CD4-positive, alpha-beta T cell treated with Interleukin-10 for 1 hour (primary cell): ENCODE data around the gene JAKMIP1.
"Not testable (repeated sequence)": the region's sequence is repeated elsewhere in the genome, so short reads cannot be mapped to it uniquely, and the experiment has no call there.

Experiments used
- DNase-seq: peaks from one replicate; pipeline ENCODE4 v3.0.0-alpha.2; 2020

JAKMIP1 gene

GRCh38 chr4:6141021-6141420 lies 59.3 kb downstream of the JAKMIP1 start:
- DNase-seq, result not testable (repeated sequence)

GRCh38 chr4:6137747-6138135 lies 62.6 kb downstream of the JAKMIP1 start:
- DNase-seq, result no peak

DNA sequence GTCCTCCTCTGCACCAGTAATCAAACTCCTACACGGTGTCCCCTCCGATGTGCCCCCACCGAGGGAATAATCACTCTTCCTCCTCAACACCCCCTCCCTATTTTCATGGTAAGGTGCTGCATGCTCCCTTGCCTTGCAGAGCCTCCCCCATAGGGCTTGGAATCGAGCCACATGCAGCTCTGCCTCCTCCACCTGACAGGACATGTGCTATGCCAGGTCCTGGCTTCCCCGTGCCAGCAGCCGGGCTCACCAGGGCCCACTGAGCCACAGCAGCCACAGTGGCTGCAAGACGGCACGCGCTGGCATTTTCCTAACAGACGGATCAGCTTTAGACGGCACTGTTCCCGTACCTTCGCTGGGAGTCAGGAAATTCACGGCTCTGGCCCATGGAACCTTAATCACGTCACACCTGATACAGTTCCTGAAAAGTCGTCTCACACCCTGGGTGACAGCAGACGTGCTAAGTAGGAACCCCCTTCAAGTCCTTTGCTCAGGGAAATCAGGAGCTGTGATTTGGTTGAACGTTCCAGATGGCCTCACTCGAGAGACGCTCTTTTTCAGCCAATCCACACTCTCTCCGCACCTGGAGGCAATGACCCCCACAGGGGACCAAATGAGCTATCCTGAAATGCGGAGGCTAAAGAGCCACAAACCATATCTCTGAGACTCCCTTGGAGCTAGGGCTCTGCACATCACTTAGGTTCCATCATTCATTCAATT lies 63.2 kb downstream of the JAKMIP1 start:
- DNase-seq, result no peak

DNA sequence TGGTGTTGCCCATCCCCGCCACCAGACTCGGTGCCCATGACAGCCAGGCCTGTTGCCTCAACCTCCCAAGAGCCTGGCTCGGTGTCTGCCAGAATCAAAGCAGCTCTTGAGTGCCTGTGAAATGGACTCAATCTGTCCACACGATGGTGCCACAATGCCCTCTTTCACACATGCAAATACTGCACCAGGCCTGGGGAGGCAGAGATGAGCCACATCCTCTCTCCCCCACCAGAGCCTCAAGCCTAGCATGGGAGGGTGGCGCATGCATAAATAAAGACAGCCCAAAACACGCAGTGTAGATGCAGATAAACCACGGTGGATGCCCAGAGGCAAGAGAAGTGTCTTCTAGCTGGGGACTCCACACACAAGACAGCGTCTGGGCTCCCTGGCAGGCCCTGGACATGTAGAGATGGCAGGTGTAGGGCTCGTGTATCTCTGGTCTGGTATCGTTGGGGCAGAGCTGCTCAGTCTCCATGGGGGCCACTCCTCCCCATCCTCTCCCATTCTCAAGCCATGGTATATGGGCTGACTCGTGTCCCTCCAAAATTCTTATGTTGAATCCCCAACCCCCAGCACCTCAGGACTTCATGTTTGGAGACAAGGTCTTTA lies 65.6 kb downstream of the JAKMIP1 start:
- peak; percentile 75 for DNase-seq

DNA sequence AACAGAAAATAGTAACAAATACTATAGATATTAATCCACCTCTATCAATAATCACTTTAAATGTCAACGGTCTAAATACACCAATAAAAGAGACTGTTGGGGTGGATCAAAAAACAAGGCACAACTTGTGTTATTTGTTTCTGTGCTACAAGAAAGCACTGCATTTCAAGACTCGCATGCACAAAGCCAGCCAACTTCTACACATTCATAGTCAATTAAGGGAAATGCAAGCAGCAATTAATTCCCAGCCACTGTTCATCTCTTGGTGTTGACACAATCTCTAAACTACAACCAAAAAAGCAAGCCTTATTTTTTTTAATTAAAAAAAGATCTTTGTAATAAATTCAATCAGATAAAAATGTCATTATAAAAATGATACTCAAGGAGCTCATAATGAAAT lies 67.6 kb downstream of the JAKMIP1 start:
- DNase-seq, result no peak

GRCh38 chr4:6128221-6128850 lies 72.0 kb downstream of the JAKMIP1 start:
- DNase-seq, result no peak

DNA sequence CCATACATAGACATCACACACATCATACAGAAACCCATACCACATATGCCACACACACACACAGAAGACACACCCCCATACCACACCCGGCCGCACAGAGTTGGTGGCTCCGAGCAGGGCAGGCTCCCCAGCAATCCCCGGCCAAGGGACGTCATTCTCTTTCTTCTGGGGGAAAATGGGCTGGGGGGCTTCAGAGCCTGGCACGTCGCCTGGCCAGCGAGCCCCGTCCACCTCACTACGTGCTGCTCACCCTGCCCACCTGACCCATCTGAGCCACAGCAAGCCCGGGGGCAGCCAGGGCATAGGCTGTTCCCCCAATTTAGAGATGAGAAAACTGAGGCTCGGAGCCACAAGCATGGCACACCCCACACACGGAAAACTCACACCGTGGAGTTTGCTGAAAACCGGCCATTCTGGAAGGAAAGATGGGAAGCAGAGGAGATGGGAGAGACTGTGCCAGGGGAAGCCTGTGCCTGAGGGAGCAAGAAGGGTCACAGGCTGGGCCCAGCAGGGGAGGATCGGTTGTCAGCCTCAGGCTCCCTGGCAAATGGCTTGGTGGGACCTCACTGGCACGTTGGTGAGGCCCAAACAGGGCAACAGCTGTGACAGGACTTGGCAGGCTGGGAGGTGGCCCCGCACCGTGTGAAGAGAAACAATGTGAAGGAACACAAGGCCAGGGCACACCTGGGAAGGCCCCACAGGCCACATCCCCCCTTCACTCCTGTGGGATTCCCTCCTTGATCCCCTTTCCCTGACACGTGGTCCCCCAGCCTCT lies 73.2 kb downstream of the JAKMIP1 start:
- no peak for DNase-seq

DNA sequence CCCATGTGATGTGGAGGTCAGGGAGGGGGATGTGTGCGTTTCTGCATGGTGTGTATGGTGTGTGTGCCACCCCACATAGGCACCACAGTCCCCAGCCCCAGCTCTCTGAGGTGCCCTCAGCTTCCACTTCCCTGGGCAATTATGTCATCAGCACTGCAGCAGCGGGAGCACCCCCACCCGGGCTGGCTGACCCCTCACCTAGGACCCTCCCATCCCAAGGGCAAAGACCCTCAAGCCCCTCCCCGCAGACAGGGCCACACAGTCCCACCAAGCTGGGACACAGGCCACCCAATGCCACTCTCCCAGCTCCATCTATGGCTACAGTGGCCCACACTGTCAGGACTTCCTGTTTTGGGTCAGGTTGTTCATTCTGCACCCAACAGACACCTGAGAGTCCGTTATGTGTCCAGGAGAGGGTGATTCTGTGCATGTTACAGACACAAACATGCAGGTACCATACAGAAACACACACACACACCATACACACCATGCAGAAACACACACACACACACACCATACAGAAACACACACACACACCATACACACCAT lies 75.2 kb downstream of the JAKMIP1 start:
- no peak for DNase-seq

GRCh38 chr4:6124386-6125102 lies 75.8 kb downstream of the JAKMIP1 start:
- no peak for DNase-seq

DNA sequence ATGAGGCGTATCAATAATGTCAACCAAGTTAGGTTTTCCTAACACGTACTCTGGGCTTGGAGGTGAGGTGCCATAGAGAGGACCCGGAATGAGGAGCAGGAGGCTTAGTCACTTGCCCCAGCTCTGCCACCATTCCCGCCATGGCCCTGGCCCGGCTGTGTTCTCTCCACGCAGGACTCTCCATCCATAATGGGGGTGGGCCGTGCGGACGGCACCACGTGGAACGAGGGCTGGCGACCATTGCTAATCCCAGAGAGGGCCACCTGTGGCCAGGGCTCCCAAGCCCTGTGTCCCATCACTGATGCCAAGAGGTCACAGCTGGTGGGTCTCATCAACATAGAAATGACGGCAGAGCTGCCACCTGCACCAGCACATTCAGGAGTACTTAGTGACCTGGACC lies 76.4 kb downstream of the JAKMIP1 start:
- DNase-seq, result no peak

DNA sequence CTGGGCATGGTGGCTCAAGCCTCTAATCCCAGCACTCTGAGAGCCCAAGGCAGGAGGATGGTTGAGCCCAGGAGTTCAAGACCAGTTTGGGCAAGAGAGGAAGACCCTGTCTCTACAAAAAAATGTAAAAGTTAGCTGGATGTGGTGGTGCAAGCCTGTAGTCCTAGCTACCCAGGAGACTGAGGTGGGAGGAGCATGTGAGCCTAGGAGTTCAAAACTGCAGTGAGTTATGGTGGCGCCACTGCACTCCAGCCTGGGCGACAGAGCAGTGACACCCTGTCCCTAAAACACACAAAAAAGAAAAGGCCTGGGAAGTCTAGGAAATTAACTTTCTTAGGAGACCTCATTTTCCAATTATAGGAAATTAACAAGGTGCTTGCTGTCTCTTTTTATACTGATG lies 76.8 kb downstream of the JAKMIP1 start:
- DNase-seq, result no peak

GRCh38 chr4:6123116-6123515 lies 77.2 kb downstream of the JAKMIP1 start:
- no peak for DNase-seq

DNA sequence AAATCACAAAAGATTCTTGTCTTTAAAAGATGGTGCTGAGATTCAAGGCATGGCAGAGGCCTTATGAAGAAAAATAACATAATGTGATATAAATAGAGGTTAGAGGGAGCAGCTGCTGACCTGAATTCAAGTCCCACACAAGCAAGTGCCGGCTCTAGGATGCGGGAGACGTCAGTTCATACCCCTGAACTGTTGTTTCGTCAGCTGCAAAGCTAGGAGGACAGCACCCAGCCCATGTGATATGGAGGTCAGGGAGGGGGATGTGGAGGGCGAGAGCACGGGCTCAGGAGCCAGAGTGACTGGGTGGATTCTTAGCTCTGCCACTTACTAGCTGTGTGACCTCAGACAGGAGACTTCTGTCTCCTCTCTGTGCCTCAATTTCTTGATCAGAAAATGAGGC lies 77.9 kb downstream of the JAKMIP1 start:
- no peak for DNase-seq

DNA sequence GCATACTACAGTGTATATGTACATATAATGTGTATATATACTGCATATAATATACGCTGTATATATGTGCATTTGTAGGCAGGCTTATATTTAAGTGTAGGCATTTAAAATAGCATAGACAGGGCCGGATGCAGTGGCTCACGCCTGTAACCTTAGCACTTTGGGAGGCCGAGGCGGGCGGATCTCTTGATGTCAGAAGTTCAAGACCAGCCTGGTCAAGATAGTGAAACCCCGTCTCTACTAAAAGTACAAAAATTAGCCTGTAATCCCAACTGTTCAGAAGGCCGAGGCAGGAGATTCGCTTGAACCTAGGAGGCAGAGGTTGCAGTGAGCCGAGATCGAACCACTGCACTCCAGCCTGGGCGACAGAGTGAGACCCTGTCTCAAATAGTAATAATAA lies 78.4 kb downstream of the JAKMIP1 start:
- no peak for DNase-seq

DNA sequence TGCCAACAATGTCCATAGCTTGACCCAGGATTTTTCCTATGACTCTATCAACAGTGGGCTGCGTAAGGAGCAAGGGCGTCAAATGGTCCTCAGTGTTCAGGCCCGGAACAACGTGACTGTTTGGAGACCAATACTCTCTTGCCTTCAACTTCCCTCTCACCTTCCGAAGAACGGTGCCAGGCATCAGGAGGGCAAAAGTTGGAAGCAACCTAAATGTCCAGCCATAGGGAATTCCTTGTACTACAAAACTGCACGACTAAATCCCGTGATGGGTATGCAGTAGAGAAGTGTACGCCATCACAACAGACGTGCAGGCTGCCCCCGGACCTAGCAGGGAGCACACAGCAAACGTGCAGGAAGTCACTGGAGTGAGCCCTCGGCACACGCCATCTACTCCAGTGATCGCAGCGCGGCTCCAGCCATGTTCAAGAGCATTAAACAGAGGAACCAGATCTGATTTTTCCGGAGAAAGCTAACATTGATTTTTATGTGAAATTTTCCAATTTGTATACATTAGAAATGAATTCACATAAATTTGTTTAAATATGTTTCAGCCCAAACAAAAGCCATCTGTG lies 79.0 kb downstream of the JAKMIP1 start:
- DNase-seq, result no peak

GRCh38 chr4:6120361-6120760 lies 80.0 kb downstream of the JAKMIP1 start:
- DNase-seq, result no peak

GRCh38 chr4:6119507-6120020 lies 80.8 kb downstream of the JAKMIP1 start:
- no peak for DNase-seq

DNA sequence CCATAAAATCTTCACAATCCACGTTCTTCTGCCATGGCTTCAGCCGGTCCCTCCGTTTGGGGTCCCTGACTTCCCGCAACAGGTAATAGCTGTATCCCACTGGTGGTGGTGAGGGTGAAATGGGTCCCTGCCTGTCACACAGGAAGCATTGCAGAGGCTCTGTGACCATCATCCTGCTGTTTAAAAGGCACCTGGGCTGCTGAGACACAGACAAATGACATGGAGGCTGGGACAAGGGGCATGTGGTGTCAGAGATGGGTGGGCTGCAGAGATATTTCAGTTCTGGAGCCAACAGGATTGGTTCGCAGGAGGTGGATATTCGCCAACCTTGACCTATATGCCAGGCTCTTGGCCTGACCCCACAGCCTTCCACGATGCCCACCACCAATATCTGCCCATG lies 82.1 kb downstream of the JAKMIP1 start:
- DNase-seq, result no peak

DNA sequence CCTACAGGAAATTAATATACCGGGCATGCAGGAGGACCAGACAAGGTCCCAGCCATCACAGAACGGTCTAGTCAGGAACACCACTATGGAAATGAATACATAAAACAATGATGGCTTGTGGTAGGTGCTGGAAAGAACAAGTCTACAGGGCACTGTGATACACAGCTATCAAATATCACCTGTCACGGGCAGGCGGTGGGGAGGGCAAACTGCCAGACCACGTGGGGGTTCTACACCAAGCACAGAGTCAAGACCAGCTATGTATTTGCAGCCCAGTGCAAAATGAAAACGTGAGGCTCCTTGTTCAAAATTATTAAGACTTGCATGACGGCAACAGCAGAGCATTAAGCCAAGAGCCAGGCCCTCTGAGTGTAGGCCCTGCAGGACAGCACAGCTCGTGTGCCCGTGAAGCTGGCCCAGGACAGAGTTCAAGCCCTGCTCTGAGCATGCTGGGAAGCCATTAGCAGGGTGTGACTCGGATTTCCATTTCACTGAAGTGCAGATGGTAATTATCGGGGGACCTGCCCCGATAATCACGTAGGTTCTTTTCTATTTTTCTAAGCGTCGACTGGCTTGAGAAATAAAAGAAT lies 83.6 kb downstream of the JAKMIP1 start:
- no peak for DNase-seq

- DNase-seq, result no peak
These were observed 84.4 kb downstream of the JAKMIP1 start for GRCh38 chr4:6115746-6116586.

- DNase-seq, result no peak
These were observed 85.0 kb downstream of the JAKMIP1 start for GRCh38 chr4:6115342-6115741.
